A549 (cell line): ENCODE results near the gene KCNH8.

Experiments used
- BHLHE40 ChIP-seq: IDR thresholded peaks from 2 replicates; pipeline ENCODE4 v1.6.1; 2012; ENCODE audit warnings: low read depth, low read length, inconsistent platforms
- EP300 ChIP-seq, 2 experiments: fragments of >200 bp; sonication (Bioruptor Twin); formaldehyde crosslinking; IDR thresholded peaks; 2 replicates in 1 of 2; 3 replicates in 1 of 2; pipeline ENCODE4 v1.6.1; 2016 to 2017
- FOXS1 ChIP-seq: fragments of 250-450 bp; sonication (Bioruptor Pico); IDR thresholded peaks from 2 replicates; pipeline ENCODE4 v1.5.0; 2020; ENCODE audit warnings: mild to moderate bottlenecking, moderate library complexity
- HDAC2 ChIP-seq: fragments of 200-600 bp; sonication (generic); IDR thresholded peaks from 2 replicates; pipeline ENCODE4 v1.6.1; 2016
- NFE2L2 ChIP-seq: fragments of 150-350 bp; conservative IDR thresholded peaks from 2 replicates; pipeline ENCODE4 v1.6.1; 2014; ENCODE audit warnings: low read length
- POLR2A ChIP-seq: IDR thresholded peaks from 2 replicates; pipeline ENCODE4 v1.6.1; 2012; ENCODE audit warnings: mild to moderate bottlenecking, low read length
- RNF2 ChIP-seq: fragments of 200-600 bp; sonication (generic); IDR thresholded peaks from 2 replicates; pipeline ENCODE4 v1.6.1; 2016; ENCODE audit warnings: low read depth, mild to moderate bottlenecking, antibody characterized with exemption, moderate library complexity, borderline replicate concordance
- TF ChIP-seq, protein P1 (sequence below): fragments of >200 bp; sonication (Bioruptor Twin); formaldehyde crosslinking; IDR thresholded peaks from 3 replicates; pipeline ENCODE4 v1.5.1; 2016

DNA sequence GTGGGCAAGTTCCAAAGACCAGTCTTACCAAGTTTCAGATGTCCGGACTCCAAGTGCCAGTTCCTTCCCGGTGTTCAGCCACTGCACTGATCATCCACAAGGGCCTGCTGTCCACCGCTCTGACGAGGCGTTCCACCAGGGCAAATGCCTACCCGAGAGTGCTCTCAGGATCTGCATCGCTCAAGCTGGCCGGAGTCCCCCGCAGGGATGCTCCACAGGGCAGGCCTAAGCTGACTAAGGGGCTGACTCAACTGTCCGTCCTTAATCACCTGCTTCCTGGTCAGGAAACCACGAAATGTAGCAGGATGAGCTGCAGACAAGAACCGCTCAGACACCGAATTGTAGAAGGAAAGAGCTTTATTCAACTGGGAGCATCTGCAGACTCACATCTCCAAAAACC, 341.6 kb downstream of the KCNH8 start:
- TF ChIP-seq RNF2 (no peak), POLR2A (no peak), FOXS1 (CRISPR knock-in tag) (no peak), EP300 (IDR thresholded peaks at IDR 0.05) (no peak), NFE2L2 (no peak), BHLHE40 (no peak), HDAC2 (no peak)
- TF ChIP-seq, protein P1, sequence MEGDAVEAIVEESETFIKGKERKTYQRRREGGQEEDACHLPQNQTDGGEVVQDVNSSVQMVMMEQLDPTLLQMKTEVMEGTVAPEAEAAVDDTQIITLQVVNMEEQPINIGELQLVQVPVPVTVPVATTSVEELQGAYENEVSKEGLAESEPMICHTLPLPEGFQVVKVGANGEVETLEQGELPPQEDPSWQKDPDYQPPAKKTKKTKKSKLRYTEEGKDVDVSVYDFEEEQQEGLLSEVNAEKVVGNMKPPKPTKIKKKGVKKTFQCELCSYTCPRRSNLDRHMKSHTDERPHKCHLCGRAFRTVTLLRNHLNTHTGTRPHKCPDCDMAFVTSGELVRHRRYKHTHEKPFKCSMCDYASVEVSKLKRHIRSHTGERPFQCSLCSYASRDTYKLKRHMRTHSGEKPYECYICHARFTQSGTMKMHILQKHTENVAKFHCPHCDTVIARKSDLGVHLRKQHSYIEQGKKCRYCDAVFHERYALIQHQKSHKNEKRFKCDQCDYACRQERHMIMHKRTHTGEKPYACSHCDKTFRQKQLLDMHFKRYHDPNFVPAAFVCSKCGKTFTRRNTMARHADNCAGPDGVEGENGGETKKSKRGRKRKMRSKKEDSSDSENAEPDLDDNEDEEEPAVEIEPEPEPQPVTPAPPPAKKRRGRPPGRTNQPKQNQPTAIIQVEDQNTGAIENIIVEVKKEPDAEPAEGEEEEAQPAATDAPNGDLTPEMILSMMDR: no peak
